ENCODE data around the gene CTSH. TPM values are rescaled to one million over a fixed set of nuclear protein-coding genes. Genes with fewer than 3 reads are reported as not detected.
A peak's percentile ranks its signal among the peaks of the same experiment; 100 is the strongest.

The CTSH gene
- total RNA-seq, 1 donor from 2014 or later: 34.4 TPM

DNA sequence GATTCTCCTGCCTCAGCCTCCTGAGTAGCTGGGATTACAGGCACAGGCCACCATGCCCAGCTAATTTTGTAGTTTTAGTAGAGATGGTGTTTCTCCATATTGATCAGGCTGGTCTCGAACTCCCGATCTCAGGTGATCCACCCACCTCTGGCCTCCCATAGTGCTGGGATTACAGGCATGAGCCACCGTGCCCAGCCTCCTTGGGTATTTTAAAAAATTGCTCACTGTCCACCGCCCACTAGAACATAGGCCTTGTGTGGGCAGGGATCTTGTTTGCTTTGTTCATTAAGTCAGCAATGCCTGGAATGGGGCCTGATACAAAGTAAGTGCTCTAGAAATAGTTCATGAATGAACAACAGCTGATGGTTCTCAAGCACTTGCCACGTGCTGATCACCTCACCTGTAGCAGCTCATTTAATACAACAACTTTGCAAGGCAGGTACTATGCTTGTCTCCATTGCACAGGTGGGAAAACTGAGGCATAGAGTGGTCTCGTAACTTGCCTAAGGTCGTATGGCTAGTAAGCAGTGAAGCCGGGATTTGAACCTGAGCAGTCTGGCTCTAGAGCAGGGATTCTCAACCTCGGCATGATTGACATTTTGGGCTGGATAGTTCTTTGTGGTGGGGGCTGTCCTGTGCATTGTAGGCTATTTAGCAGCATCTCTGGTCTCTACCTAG is 12.7 kb upstream of the CTSH start:
- no peak overlapping the region for H3K4me3 ChIP-seq (ENCODE audit: low read length in 3 of 3)
- H3K9me3 ChIP-seq (ENCODE audit: control insufficient read depth in 3 of 3, low read length in 3 of 3): no peaks in the 10 kb centered on the region
- no peaks in the 10 kb centered on the region for H3K36me3 ChIP-seq (ENCODE audit: control insufficient read depth in 3 of 3, insufficient read depth in 3 of 3, low read length in 3 of 3)
- H3K27ac ChIP-seq (ENCODE audit: low read depth, low read length): no peak overlapping the region
- no peak overlapping the region for H3K9ac ChIP-seq (ENCODE audit: low read depth in 1 of 3, low read length in 3 of 3)
- H3K4me1 ChIP-seq (ENCODE audit: control insufficient read depth in 3 of 3, insufficient read depth in 3 of 3, low read length in 3 of 3): no peaks in the 10 kb centered on the region
- H3K27me3 ChIP-seq (ENCODE audit: control insufficient read depth in 3 of 3, insufficient read depth in 3 of 3, low read length in 3 of 3): no peaks in the 10 kb centered on the region

DNA sequence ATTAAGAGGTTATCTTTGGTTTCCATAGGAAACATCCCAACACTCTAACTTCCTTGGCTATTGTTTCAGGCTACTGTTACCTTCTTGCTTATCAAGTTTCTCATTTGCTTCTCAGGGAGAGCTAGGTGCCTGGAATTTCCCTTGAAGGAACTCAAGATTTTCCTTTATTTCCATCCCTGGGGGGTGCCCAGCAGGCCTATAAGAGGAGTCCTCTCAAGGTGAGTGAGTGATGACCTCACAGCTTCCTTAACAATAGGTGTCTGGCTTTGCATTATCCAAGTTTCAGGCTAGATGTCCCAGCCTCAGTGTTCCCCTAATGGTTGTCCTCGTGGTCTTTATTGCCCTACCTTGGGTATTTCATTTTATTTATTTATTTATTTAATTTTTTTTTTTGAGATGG is 12.1 kb upstream of the CTSH start:
- Histone ChIP-seq H3K4me1 (ENCODE audit: control insufficient read depth in 3 of 3, insufficient read depth in 3 of 3, low read length in 3 of 3) (peaks cover 0 to under 1% (median 0%) of the 10 kb centered on the region in 3 donors), H3K27me3 (ENCODE audit: control insufficient read depth in 3 of 3, insufficient read depth in 3 of 3, low read length in 3 of 3) (no peaks in the 10 kb centered on the region), H3K9me3 (ENCODE audit: control insufficient read depth in 3 of 3, low read length in 3 of 3) (no peaks in the 10 kb centered on the region), H3K4me3 (ENCODE audit: low read length in 3 of 3) (no peak overlapping the region), H3K9ac (ENCODE audit: low read depth in 1 of 3, low read length in 3 of 3) (no peak overlapping the region), H3K27ac (ENCODE audit: low read depth, low read length) (no peak overlapping the region), H3K36me3 (ENCODE audit: control insufficient read depth in 3 of 3, insufficient read depth in 3 of 3, low read length in 3 of 3) (no peaks in the 10 kb centered on the region)

DNA sequence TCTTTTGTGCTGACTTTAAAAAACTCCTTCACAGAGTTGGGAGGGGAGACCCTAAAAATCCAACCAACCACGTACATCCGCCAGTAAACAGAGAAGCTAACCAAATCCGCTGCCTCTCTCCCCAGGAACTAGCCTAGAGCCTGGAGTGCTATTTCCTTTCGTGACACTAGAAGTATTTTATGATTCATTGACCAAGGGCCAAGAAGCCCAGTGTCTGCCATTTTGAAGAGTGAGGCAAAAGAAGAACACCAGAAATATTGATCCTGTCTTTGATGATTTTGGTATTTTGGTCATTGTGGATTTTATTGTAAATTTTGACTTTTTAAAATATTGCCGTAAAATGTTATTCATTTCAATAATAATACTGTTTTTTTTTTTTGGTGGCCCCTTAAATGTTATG is 10.5 kb upstream of the CTSH start:
- Histone ChIP-seq H3K4me3 (ENCODE audit: low read length in 3 of 3) (no peak overlapping the region), H3K9me3 (ENCODE audit: control insufficient read depth in 3 of 3, low read length in 3 of 3) (no peaks in the 10 kb centered on the region), H3K36me3 (ENCODE audit: control insufficient read depth in 3 of 3, insufficient read depth in 3 of 3, low read length in 3 of 3) (no peaks in the 10 kb centered on the region), H3K4me1 (ENCODE audit: control insufficient read depth in 3 of 3, insufficient read depth in 3 of 3, low read length in 3 of 3) (peaks cover 0 to 9% (median 4%) of the 10 kb centered on the region in 3 donors), H3K27ac (ENCODE audit: low read depth, low read length) (no peak overlapping the region), H3K9ac (ENCODE audit: low read depth in 1 of 3, low read length in 3 of 3) (no peak overlapping the region), H3K27me3 (ENCODE audit: control insufficient read depth in 3 of 3, insufficient read depth in 3 of 3, low read length in 3 of 3) (no peaks in the 10 kb centered on the region)

DNA sequence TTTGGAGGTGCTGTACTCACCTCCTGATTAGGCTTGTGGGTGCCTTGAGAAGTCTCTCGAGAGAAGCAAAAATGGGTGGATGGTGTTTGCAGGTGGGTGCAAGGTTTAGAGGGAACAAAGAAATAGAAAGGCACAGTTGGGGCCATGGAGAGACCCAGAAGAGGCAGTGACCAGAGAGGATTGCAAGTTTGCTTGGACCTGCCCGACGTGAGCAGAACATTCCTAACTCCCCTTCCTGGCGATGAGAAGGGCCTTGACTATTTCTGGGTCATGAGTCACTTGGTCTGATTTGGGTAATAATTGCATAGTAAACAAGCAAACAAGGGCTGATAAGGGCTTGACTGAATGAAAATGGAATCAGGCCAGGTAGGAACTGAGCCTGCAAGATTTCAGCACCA is 7.0 kb upstream of the CTSH start:
- no peaks in the 10 kb centered on the region for H3K27me3 ChIP-seq (ENCODE audit: control insufficient read depth in 3 of 3, insufficient read depth in 3 of 3, low read length in 3 of 3)
- H3K9ac ChIP-seq (ENCODE audit: low read depth in 1 of 3, low read length in 3 of 3): no peak overlapping the region
- H3K4me1 ChIP-seq (ENCODE audit: control insufficient read depth in 3 of 3, insufficient read depth in 3 of 3, low read length in 3 of 3): peaks cover 0 to 9% (median 9%) of the 10 kb centered on the region in 3 donors
- no peaks in the 10 kb centered on the region for H3K36me3 ChIP-seq (ENCODE audit: control insufficient read depth in 3 of 3, insufficient read depth in 3 of 3, low read length in 3 of 3)
- no peaks in the 10 kb centered on the region for H3K9me3 ChIP-seq (ENCODE audit: control insufficient read depth in 3 of 3, low read length in 3 of 3)
- H3K4me3 ChIP-seq (ENCODE audit: low read length in 3 of 3): no peak overlapping the region
- no peak overlapping the region for H3K27ac ChIP-seq (ENCODE audit: low read depth, low read length)

DNA sequence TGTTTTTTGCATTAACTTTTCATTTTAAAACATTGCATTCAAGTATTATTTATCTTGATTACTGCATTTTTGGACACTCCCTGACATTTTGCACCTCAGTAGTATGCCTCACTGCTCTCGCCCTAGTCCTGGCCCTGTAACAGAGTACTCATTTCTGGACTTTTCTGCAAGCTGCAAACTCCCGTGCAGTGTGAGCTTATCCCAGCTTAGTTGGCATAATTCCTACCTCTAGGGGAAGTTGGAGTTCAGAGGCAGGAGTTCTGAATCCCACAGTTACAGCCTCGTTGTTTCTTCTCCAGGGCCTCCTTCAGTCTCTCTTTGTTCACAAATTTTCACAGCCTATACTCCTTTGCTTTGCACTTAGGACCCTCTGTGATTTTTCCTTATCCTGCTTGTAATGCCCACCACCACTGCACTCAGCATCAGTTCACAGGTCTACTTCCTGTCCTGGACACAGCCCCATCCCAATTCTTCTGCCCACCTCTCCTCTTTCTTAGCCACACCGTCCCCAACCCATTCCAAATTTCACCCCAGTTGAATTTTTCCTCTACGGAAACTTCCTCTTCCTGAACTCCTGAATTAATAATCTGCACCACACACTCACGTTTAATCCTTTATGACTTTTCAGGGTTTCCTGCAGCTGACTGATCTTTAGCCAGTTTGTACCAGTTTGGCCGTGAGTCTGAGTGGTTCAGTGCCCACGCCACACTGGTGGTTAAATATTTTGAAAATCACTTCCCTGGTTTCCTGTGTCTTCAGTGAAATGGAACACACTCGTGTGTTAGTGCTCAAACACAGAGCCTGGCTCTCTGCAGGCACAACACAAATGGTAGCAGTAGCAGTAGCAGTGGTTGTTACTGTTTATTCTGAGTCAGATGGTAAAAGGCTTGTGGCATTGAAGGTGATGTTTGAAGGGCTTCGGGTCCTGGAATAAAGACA is 6.3 kb upstream of the CTSH start:
- H3K27ac ChIP-seq (ENCODE audit: low read depth, low read length): no peak overlapping the region
- H3K4me3 ChIP-seq (ENCODE audit: low read length in 3 of 3): no peak overlapping the region
- H3K4me1 ChIP-seq (ENCODE audit: control insufficient read depth in 3 of 3, insufficient read depth in 3 of 3, low read length in 3 of 3): peaks cover 0 to 9% (median 9%) of the 10 kb centered on the region in 3 donors
- no peaks in the 10 kb centered on the region for H3K36me3 ChIP-seq (ENCODE audit: control insufficient read depth in 3 of 3, insufficient read depth in 3 of 3, low read length in 3 of 3)
- H3K27me3 ChIP-seq (ENCODE audit: control insufficient read depth in 3 of 3, insufficient read depth in 3 of 3, low read length in 3 of 3): no peaks in the 10 kb centered on the region
- H3K9ac ChIP-seq (ENCODE audit: low read depth in 1 of 3, low read length in 3 of 3): no peak overlapping the region
- no peaks in the 10 kb centered on the region for H3K9me3 ChIP-seq (ENCODE audit: control insufficient read depth in 3 of 3, low read length in 3 of 3)

DNA sequence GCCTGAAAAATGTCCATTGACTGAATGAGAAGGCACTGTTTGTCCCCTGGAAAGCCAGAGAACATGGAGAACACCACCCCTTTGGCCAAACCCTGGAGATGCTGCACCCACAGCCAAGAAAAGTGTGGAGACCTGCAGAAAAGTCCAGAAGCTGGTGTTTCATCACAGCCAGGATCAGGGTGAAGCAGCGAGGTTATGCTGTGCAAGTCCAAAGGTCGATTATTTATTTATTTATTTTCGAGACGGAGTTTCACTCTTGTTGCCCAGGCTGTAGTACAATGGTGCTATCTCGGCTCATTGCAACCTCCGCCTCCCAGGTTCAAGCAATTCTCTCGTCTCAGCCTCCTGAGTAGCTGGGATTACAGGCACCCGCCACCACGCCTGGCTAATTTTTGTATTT is 5.5 kb upstream of the CTSH start:
- no peaks in the 10 kb centered on the region for H3K9me3 ChIP-seq (ENCODE audit: control insufficient read depth in 3 of 3, low read length in 3 of 3)
- no peak overlapping the region for H3K9ac ChIP-seq (ENCODE audit: low read depth in 1 of 3, low read length in 3 of 3)
- H3K4me3 ChIP-seq (ENCODE audit: low read length in 3 of 3): no peak overlapping the region
- no peaks in the 10 kb centered on the region for H3K27me3 ChIP-seq (ENCODE audit: control insufficient read depth in 3 of 3, insufficient read depth in 3 of 3, low read length in 3 of 3)
- no peak overlapping the region for H3K27ac ChIP-seq (ENCODE audit: low read depth, low read length)
- peaks cover 0 to 9% (median 9%) of the 10 kb centered on the region in 3 donors for H3K4me1 ChIP-seq (ENCODE audit: control insufficient read depth in 3 of 3, insufficient read depth in 3 of 3, low read length in 3 of 3)
- H3K36me3 ChIP-seq (ENCODE audit: control insufficient read depth in 3 of 3, insufficient read depth in 3 of 3, low read length in 3 of 3): no peaks in the 10 kb centered on the region

DNA sequence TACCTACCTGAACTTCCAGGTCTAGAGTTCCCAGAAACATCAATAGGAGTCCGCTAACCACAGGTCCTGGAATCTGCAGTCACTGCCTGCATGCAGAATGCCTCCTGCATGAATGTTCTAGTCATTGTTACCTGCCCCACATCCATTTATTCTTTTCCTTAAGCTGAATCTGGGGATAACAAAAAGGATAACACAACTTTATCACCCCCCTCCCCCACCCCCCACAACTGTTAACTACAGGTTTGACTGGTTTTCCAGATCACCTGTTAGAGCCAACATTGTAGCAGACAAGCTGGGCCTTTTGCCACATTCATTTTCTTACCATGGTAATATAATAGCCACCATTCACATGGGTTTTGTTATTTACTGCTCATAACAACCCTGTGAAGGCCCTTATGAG is 4.6 kb upstream of the CTSH start:
- no peaks in the 10 kb centered on the region for H3K36me3 ChIP-seq (ENCODE audit: control insufficient read depth in 3 of 3, insufficient read depth in 3 of 3, low read length in 3 of 3)
- H3K27ac ChIP-seq (ENCODE audit: low read depth, low read length): no peak overlapping the region
- H3K27me3 ChIP-seq (ENCODE audit: control insufficient read depth in 3 of 3, insufficient read depth in 3 of 3, low read length in 3 of 3): no peaks in the 10 kb centered on the region
- H3K9me3 ChIP-seq (ENCODE audit: control insufficient read depth in 3 of 3, low read length in 3 of 3): no peaks in the 10 kb centered on the region
- H3K4me1 ChIP-seq (ENCODE audit: control insufficient read depth in 3 of 3, insufficient read depth in 3 of 3, low read length in 3 of 3): peaks cover 3 to 15% (median 14%) of the 10 kb centered on the region in 3 donors
- no peak overlapping the region for H3K9ac ChIP-seq (ENCODE audit: low read depth in 1 of 3, low read length in 3 of 3)
- H3K4me3 ChIP-seq (ENCODE audit: low read length in 3 of 3): no peak overlapping the region

DNA sequence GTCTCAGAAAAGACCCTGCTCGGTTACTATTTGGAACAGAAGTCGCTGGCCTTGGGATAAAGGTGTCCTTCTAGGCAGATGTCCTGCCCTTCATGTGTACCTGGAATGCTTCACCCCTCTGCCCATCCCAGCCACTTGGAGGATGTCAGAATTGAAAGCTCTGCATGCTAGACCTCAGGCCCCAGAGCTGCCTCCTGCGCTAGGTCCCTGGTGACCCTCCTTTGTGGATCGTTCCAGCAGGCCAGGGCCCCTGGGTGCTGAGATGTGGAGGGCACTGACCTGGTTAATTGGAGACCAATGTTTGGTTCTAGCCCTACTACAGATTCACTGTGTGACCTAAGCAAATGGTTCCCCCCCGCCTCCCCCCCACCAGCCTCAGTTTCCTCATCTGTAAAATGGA is 2.7 kb upstream of the CTSH start:
- no peaks in the 10 kb centered on the region for H3K36me3 ChIP-seq (ENCODE audit: control insufficient read depth in 3 of 3, insufficient read depth in 3 of 3, low read length in 3 of 3)
- no peaks in the 10 kb centered on the region for H3K27me3 ChIP-seq (ENCODE audit: control insufficient read depth in 3 of 3, insufficient read depth in 3 of 3, low read length in 3 of 3)
- no peak overlapping the region for H3K9ac ChIP-seq (ENCODE audit: low read depth in 1 of 3, low read length in 3 of 3)
- peaks cover 10 to 22% (median 19%) of the 10 kb centered on the region in 3 donors for H3K4me1 ChIP-seq (ENCODE audit: control insufficient read depth in 3 of 3, insufficient read depth in 3 of 3, low read length in 3 of 3)
- no peak overlapping the region for H3K27ac ChIP-seq (ENCODE audit: low read depth, low read length)
- H3K4me3 ChIP-seq (ENCODE audit: low read length in 3 of 3): no peak overlapping the region
- H3K9me3 ChIP-seq (ENCODE audit: control insufficient read depth in 3 of 3, low read length in 3 of 3): no peaks in the 10 kb centered on the region

DNA sequence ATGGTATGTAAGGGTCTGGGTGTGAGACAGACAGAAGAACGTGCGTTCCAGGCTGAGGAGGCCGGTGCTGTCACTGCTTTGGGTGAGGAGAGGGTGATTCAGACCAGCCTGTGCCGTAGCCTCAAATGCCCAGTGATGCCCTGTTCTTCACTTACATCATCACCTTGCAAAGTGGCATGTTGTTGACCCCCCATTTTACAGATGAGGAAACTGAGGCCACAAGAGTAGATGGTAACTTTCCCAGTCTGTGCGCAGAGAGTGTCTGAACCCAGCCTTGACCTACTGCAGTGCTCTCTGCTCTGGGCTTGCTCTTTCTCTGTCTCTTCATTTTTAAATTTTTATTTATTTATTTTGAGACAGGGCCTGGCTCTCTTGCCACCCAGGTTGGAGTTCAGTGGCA is 1.6 kb upstream of the CTSH start:
- Histone ChIP-seq H3K27me3 (ENCODE audit: control insufficient read depth in 3 of 3, insufficient read depth in 3 of 3, low read length in 3 of 3) (no peaks in the 10 kb centered on the region), H3K27ac (ENCODE audit: low read depth, low read length) (no peak overlapping the region), H3K4me3 (ENCODE audit: low read length in 3 of 3) (no peak overlapping the region), H3K4me1 (ENCODE audit: control insufficient read depth in 3 of 3, insufficient read depth in 3 of 3, low read length in 3 of 3) (peaks cover 10 to 18% (median 18%) of the 10 kb centered on the region in 3 donors), H3K9me3 (ENCODE audit: control insufficient read depth in 3 of 3, low read length in 3 of 3) (no peaks in the 10 kb centered on the region), H3K9ac (ENCODE audit: low read depth in 1 of 3, low read length in 3 of 3) (no peak overlapping the region), H3K36me3 (ENCODE audit: control insufficient read depth in 3 of 3, insufficient read depth in 3 of 3, low read length in 3 of 3) (no peaks in the 10 kb centered on the region)

DNA sequence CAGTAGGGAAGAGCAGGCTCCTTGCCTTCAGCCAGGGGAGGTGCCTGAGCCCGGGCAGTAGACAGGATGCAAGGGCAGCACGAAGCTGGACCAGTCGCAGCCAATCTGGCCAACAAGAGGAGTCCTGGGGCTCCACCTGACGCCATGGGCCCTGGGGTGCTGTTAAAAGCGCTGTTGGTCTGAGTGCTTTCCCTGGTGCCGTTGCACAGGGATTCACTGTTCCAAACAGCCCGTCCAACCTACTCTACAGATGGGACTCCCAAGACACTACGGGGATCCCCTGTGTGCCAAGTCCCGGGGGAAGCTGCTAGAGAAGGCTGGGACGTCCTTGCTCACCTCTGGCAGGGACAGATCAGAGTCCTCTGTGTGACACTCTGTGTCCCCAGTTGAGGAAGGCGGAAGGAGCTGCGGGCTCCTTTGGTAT is 632 bp downstream of the CTSH start:
- H3K9ac ChIP-seq (ENCODE audit: low read depth in 1 of 3, low read length in 3 of 3): peak overlapping the region; percentile 67 to 82 (median 68)

More for the DNA sequence above, 632 bp downstream of the CTSH start:
- Histone ChIP-seq H3K9me3 (ENCODE audit: control insufficient read depth in 3 of 3, low read length in 3 of 3) (no peaks in the 10 kb centered on the region), H3K36me3 (ENCODE audit: control insufficient read depth in 3 of 3, insufficient read depth in 3 of 3, low read length in 3 of 3) (no peaks in the 10 kb centered on the region), H3K4me1 (ENCODE audit: control insufficient read depth in 3 of 3, insufficient read depth in 3 of 3, low read length in 3 of 3) (peaks cover 10 to 18% (median 10%) of the 10 kb centered on the region in 3 donors), H3K4me3 (ENCODE audit: low read length in 3 of 3) (peak overlapping the region; percentile 69 to 81 (median 71)), H3K27ac (ENCODE audit: low read depth, low read length) (no peak overlapping the region), H3K27me3 (ENCODE audit: control insufficient read depth in 3 of 3, insufficient read depth in 3 of 3, low read length in 3 of 3) (no peaks in the 10 kb centered on the region)
